Testis (tissue), 3 donors: ENCODE data around the gene PLXND1. TPM values are rescaled to one million over a fixed set of nuclear protein-coding genes. Genes with fewer than 3 reads are reported as not detected.

Experiments used
- DNase-seq: peaks from one replicate; pipeline ENCODE4 v3.0.0-alpha.2; 2019
- H3K27ac ChIP-seq, 2 donors: fragments of 200-600 bp; sonication (generic); one replicate each; pipeline ENCODE4 v1.5.1; 2019
- H3K27me3 ChIP-seq: fragments of 200-600 bp; sonication (generic); one replicate; pipeline ENCODE4 v1.5.1; 2019
- H3K36me3 ChIP-seq: fragments of 200-600 bp; sonication (generic); one replicate; pipeline ENCODE4 v1.5.1; 2017; ENCODE audit warnings: low read depth; ENCODE audit errors: missing control alignments
- H3K4me1 ChIP-seq: fragments of 200-600 bp; sonication (generic); one replicate; pipeline ENCODE4 v1.5.1; 2019
- H3K4me3 ChIP-seq, 2 donors: fragments of 200-600 bp; sonication (generic); one replicate each; pipeline ENCODE4 v1.5.1; 2017 to 2019
- H3K9me3 ChIP-seq: fragments of 200-600 bp; sonication (generic); one replicate; pipeline ENCODE4 v1.5.1; 2017
- CTCF ChIP-seq, 3 experiments: fragments of 450-650 bp in 2 of 3; fragments of 200-600 bp in 1 of 3; sonication (generic) in 1 of 3; IDR thresholded peaks; one replicate each; pipeline ENCODE4 v1.5.1; 2016 to 2019; ENCODE audit warnings: antibody characterized with exemption in 3 of 3, mild to moderate bottlenecking in 2 of 3, moderate library complexity in 1 of 3
- POLR2A ChIP-seq: fragments of 450-650 bp; IDR thresholded peaks from one replicate; pipeline ENCODE4 v1.6.1; 2017; ENCODE audit warnings: antibody characterized with exemption, mild to moderate bottlenecking, moderate library complexity
- WGBS, 2 donors: methylation state at CpG; one replicate each; pipeline ENCODE4 v1.1.5; 2018; 5-methylcytosine and 5-hydroxymethylcytosine counted together
- intact Hi-C: fragments of 100-400 bp; cut with DNase I; formaldehyde crosslinking; loops from one replicate; pipeline ENCODE4 v1.15.1; 2023; ENCODE audit warnings: low total_unique reads
- polyA plus RNA-seq: library from polyadenylated mRNA; stranded (reverse); fragments of 350-450 nt; fragmentation: Illumina TruSeq; extraction: RNeasy Lipid Tissue Mini Kit (QIAGEN cat#74804); gene quantifications from one replicate; pipeline ENCODE4 v1.2.3, GENCODE V29; 2014; ENCODE audit warnings: low read depth, low replicate concordance; ENCODE audit not compliant: insufficient read depth
- total RNA-seq, 2 donors: library from RNA; depleted of rRNA; stranded (reverse); fragments of >200 nt; gene quantifications; one replicate each; pipeline ENCODE4 v1.2.3, GENCODE V29; 2016

PLXND1 gene
- total and polyA plus RNA-seq, 3 donors from 2014 or later: 50.2 to 87.8 (median 69.2) TPM

DNA sequence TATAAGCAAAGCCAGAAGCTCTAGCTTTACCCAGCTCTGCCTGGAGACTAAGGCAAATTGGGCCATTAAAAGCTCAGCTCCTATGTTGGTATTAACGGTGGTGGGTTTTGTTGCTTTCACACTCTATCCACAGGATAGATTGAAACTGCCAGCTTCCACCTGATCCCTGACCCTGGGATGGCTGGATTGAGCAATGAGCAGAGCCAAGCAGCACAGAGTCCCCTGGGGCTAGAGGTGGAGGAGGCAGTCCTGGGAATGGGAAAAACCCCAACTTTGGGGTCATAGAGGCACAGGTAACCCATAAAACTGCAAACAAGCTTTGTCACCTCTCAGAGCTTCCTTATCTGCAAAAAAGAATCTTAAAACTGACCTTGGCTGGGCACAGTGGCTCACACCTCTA, 71.4 kb downstream of the PLXND1 start:
- DNase-seq: no peak
- Histone ChIP-seq H3K27me3 (no peaks in the 10 kb centered on the region), H3K27ac (no peak overlapping the region), H3K9me3 (no peaks in the 10 kb centered on the region), H3K4me3 (no peak overlapping the region), H3K36me3 (no peaks in the 10 kb centered on the region), H3K4me1 (peaks cover 6% of the 10 kb centered on the region)
- TF ChIP-seq CTCF (IDR thresholded peaks at IDR 0.05) (no peak), POLR2A (no peak)
- intact Hi-C loops: no loop called here
- WGBS, 2 donors: 88 to 100% methylated on average over 1 of the region's 1 CpG

DNA sequence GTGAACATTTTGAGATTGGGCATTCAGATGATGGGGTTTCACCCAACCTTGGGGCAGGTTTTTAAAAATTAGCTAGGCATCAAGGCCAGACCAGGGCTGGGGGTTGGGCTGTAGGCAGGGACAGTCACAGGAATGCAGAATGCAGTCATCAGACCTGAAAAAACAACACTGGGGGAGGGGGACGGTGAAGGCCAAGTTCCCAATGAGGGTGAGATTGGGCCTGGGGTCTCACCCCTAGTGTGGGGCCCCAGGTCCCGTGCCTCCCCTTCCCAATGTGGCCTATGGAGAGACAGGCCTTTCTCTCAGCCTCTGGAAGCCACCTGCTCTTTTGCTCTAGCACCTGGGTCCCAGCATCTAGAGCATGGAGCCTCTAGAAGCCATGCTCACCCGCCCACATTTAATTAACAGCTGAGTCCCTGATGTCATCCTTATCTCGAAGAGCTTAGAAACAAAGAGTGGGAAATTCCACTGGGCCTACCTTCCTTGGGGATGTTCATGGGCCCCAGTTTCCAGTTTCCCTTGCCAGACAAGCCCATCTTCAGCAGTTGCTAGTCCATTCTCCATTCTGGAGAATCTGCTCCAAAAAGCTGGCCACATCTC, 71.9 kb downstream of the PLXND1 start:
- Histone ChIP-seq H3K27me3 (no peaks in the 10 kb centered on the region), H3K9me3 (no peaks in the 10 kb centered on the region), H3K36me3 (no peaks in the 10 kb centered on the region), H3K4me1 (peaks cover 6% of the 10 kb centered on the region), H3K4me3 (no peak overlapping the region), H3K27ac (no peak overlapping the region)
- DNase-seq: no peak
- TF ChIP-seq CTCF (IDR thresholded peaks at IDR 0.05) (no peak), POLR2A (no peak)
- intact Hi-C loops: no loop called here
- 86 to 100% methylated on average over 4 of the region's 4 CpGs for WGBS, 2 donors

DNA sequence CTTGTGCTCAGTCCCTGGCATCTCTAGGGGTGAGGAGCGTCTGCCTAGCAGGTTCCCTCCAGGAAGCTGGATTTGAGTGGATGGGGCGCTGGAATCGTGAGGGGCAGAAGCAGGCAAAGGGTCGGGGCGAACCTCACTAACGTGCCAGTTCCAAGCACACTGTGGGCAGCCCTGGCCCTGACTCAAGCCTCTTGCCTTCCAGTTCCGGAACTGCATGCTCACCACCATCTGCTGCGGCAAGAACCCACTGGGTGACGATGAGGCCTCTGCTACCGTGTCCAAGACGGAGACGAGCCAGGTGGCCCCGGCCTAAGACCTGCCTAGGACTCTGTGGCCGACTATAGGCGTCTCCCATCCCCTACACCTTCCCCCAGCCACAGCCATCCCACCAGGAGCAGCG, 73.1 kb downstream of the PLXND1 start:
- Histone ChIP-seq H3K4me3 (no peak overlapping the region), H3K4me1 (peaks cover 6% of the 10 kb centered on the region), H3K36me3 (no peaks in the 10 kb centered on the region), H3K9me3 (no peaks in the 10 kb centered on the region), H3K27me3 (no peaks in the 10 kb centered on the region), H3K27ac (no peak overlapping the region)
- WGBS, 2 donors: 96 to 97% methylated on average over 10 to 16 of the region's 16 CpGs
- TF ChIP-seq CTCF (IDR thresholded peaks at IDR 0.05) (no peak), POLR2A (no peak)
- intact Hi-C loops: no loop called here
- no peak for DNase-seq

GRCh38 chr3:129532261-129532660, 74.2 kb downstream of the PLXND1 start:
- H3K4me1 ChIP-seq: peaks cover 6% of the 10 kb centered on the region
- H3K9me3 ChIP-seq: no peaks in the 10 kb centered on the region
- WGBS, 2 donors: 98% methylated on average over 12 to 20 of the region's 20 CpGs
- H3K27ac ChIP-seq: no peak overlapping the region
- H3K36me3 ChIP-seq: no peaks in the 10 kb centered on the region
- TF ChIP-seq CTCF (IDR thresholded peaks at IDR 0.05) (no peak), POLR2A (no peak)
- no peak for DNase-seq
- H3K27me3 ChIP-seq: no peaks in the 10 kb centered on the region
- no peak overlapping the region for H3K4me3 ChIP-seq
- intact Hi-C loops: no loop called here

DNA sequence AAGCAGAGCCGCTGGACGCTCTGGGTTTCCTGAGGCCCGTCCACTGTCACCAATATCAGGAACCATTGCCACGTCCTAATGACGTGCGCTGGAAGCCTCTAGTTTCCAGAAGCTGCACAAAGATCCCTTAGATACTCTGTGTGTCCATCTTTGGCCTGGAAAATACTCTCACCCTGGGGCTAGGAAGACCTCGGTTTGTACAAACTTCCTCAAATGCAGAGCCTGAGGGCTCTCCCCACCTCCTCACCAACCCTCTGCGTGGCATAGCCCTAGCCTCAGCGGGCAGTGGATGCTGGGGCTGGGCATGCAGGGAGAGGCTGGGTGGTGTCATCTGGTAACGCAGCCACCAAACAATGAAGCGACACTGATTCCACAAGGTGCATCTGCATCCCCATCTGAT, 74.8 kb downstream of the PLXND1 start:
- DNase-seq: no peak
- H3K27ac ChIP-seq: no peak overlapping the region
- 92 to 97% methylated on average over 10 to 11 of the region's 11 CpGs for WGBS, 2 donors
- H3K27me3 ChIP-seq: no peaks in the 10 kb centered on the region
- TF ChIP-seq POLR2A (no peak), CTCF (IDR thresholded peaks at IDR 0.05) (no peak)
- intact Hi-C loops: no loop called here
- H3K4me1 ChIP-seq: peaks cover 6% of the 10 kb centered on the region
- no peaks in the 10 kb centered on the region for H3K36me3 ChIP-seq
- no peaks in the 10 kb centered on the region for H3K9me3 ChIP-seq
- no peak overlapping the region for H3K4me3 ChIP-seq
